Measurements from ENCODE around the gene FRAT2.

FRAT2 gene

GRCh38 chr10:97360705-97361536 lies 26.4 kb upstream of the FRAT2 start:
- Histone ChIP-seq H4K91ac (ENCODE audit: low read length) (no peak overlapping the region), H3K36me3 (ENCODE audit: control insufficient read depth in 1 of 2, insufficient read depth in 2 of 2, low read depth in 1 of 2, low read length in 2 of 2) (peaks cover 79 to 83% of the 10 kb centered on the region in 2 experiments), H2AK5ac (ENCODE audit: low read length, severe bottlenecking) (no peak overlapping the region), H2BK120ac (ENCODE audit: low read depth, low read length) (no peak overlapping the region), H3K23ac (ENCODE audit: low read length in 2 of 2) (no peak overlapping the region), H3K4me1 (ENCODE audit: control insufficient read depth, insufficient read depth, low read depth, low read length) (no peaks in the 10 kb centered on the region), H3K4me3 (ENCODE audit: insufficient read depth in 1 of 2, low read depth in 1 of 2, low read length in 2 of 2) (no peak overlapping the region), H3K27me3 (ENCODE audit: control insufficient read depth in 1 of 2, insufficient read depth in 1 of 2, low read length in 2 of 2) (no peaks in the 10 kb centered on the region), H4K8ac (ENCODE audit: low read length) (no peak overlapping the region), H3K18ac (ENCODE audit: low read depth in 1 of 2, low read length in 2 of 2) (no peak overlapping the region), H3K4me2 (ENCODE audit: low read length, poor library complexity, severe bottlenecking) (no peak overlapping the region), H2AFZ (ENCODE audit: low read depth, low read length) (no peak overlapping the region), H3K79me1 (replicated peaks; ENCODE audit: low read length, poor library complexity, severe bottlenecking) (no peaks in the 10 kb centered on the region), H2BK5ac (ENCODE audit: low read depth, low read length, poor library complexity, severe bottlenecking) (no peak overlapping the region), H3K14ac (ENCODE audit: low read length in 2 of 2) (no peak overlapping the region), H2BK15ac (ENCODE audit: low read depth, poor library complexity, severe bottlenecking) (no peak overlapping the region), H3K4ac (ENCODE audit: low read depth in 1 of 2, low read length in 2 of 2) (no peak overlapping the region), H3K27ac (ENCODE audit: low read length, poor library complexity, severe bottlenecking) (no peak overlapping the region), H2BK12ac (ENCODE audit: low read length in 2 of 2) (no peak overlapping the region), H3K9me3 (ENCODE audit: control insufficient read depth, low read length) (no peaks in the 10 kb centered on the region), H3K9ac (ENCODE audit: low read length) (no peak overlapping the region)
- WGBS, result 96% methylated on average over 11 of the region's 11 CpGs
- DNase-seq, result no peak

DNA sequence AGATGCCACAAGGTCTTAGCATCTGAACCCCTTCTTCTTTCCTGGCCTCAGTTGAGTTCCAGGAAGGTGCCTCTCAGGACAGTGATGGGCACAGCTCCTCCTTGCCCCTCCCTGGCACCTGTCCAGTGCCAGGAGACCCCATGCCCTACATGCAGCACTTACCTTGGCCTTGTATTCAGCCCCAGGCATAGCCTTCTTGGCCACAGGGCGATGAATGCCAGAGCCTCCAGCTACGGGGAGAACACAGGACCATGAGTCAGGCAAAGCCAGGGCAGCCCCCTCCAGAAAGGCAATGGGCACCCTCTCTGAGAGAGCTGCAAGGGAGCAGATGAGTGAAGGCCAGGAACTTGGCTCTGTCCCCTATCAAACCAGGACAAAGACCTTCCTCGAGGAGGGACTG lies 24.3 kb upstream of the FRAT2 start:
- no peak overlapping the region for H2AK5ac ChIP-seq (ENCODE audit: low read length, severe bottlenecking)
- no peak overlapping the region for H2BK5ac ChIP-seq (ENCODE audit: low read depth, low read length, poor library complexity, severe bottlenecking)
- H2BK120ac ChIP-seq (ENCODE audit: low read depth, low read length), result no peak overlapping the region
- H3K27me3 ChIP-seq (ENCODE audit: control insufficient read depth in 1 of 2, insufficient read depth in 1 of 2, low read length in 2 of 2), result no peaks in the 10 kb centered on the region
- no peak overlapping the region for H3K4me3 ChIP-seq (ENCODE audit: insufficient read depth in 1 of 2, low read depth in 1 of 2, low read length in 2 of 2)
- peaks cover 72 to 73% of the 10 kb centered on the region in 2 experiments for H3K36me3 ChIP-seq (ENCODE audit: control insufficient read depth in 1 of 2, insufficient read depth in 2 of 2, low read depth in 1 of 2, low read length in 2 of 2)
- H3K4ac ChIP-seq (ENCODE audit: low read depth in 1 of 2, low read length in 2 of 2), result no peak overlapping the region
- H3K79me1 ChIP-seq (replicated peaks; ENCODE audit: low read length, poor library complexity, severe bottlenecking), result no peaks in the 10 kb centered on the region
- no peak overlapping the region for H2AFZ ChIP-seq (ENCODE audit: low read depth, low read length)
- 93% methylated on average over 3 of the region's 3 CpGs for WGBS
- H4K8ac ChIP-seq (ENCODE audit: low read length), result no peak overlapping the region
- no peak overlapping the region for H3K14ac ChIP-seq (ENCODE audit: low read length in 2 of 2)
- H3K27ac ChIP-seq (ENCODE audit: low read length, poor library complexity, severe bottlenecking), result no peak overlapping the region
- no peak overlapping the region for H3K4me2 ChIP-seq (ENCODE audit: low read length, poor library complexity, severe bottlenecking)
- H2BK12ac ChIP-seq (ENCODE audit: low read length in 2 of 2), result no peak overlapping the region
- H3K18ac ChIP-seq (ENCODE audit: low read depth in 1 of 2, low read length in 2 of 2), result no peak overlapping the region
- no peak for DNase-seq
- H3K9me3 ChIP-seq (ENCODE audit: control insufficient read depth, low read length), result no peaks in the 10 kb centered on the region
- no peaks in the 10 kb centered on the region for H3K4me1 ChIP-seq (ENCODE audit: control insufficient read depth, insufficient read depth, low read depth, low read length)
- H4K91ac ChIP-seq (ENCODE audit: low read length), result no peak overlapping the region
- no peak overlapping the region for H3K23ac ChIP-seq (ENCODE audit: low read length in 2 of 2)
- no peak overlapping the region for H2BK15ac ChIP-seq (ENCODE audit: low read depth, poor library complexity, severe bottlenecking)
- no peak overlapping the region for H3K9ac ChIP-seq (ENCODE audit: low read length)

DNA sequence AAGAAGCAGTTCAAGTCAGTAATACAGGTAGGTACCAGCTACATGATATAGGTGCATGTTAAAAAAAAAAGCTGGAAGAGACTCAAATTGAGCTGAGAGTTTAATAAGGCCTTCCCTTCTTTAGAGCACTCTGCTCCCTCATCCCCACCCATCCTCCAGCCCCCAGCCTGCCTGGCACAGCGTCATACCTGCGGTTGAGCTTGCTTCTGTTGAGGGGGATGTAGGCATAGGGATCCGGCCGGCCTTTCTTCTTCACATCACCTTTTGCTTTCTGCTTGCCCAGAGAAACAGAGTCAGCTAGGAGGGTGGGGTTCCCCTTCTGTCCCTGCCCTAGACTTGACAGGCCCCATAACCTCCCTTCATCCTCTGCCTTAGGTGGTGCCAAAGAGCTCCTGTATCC lies 23.8 kb upstream of the FRAT2 start:
- Histone ChIP-seq H2BK15ac (ENCODE audit: low read depth, poor library complexity, severe bottlenecking) (no peak overlapping the region), H3K79me1 (replicated peaks; ENCODE audit: low read length, poor library complexity, severe bottlenecking) (peaks cover under 1% of the 10 kb centered on the region), H4K8ac (ENCODE audit: low read length) (no peak overlapping the region), H2BK12ac (ENCODE audit: low read length in 2 of 2) (no peak overlapping the region), H2AFZ (ENCODE audit: low read depth, low read length) (no peak overlapping the region), H3K23ac (ENCODE audit: low read length in 2 of 2) (no peak overlapping the region), H3K4ac (ENCODE audit: low read depth in 1 of 2, low read length in 2 of 2) (no peak overlapping the region), H3K27ac (ENCODE audit: low read length, poor library complexity, severe bottlenecking) (no peak overlapping the region), H3K9me3 (ENCODE audit: control insufficient read depth, low read length) (no peaks in the 10 kb centered on the region), H2BK120ac (ENCODE audit: low read depth, low read length) (no peak overlapping the region), H3K4me3 (ENCODE audit: insufficient read depth in 1 of 2, low read depth in 1 of 2, low read length in 2 of 2) (no peak overlapping the region), H3K14ac (ENCODE audit: low read length in 2 of 2) (no peak overlapping the region), H2AK5ac (ENCODE audit: low read length, severe bottlenecking) (no peak overlapping the region), H3K36me3 (ENCODE audit: control insufficient read depth in 1 of 2, insufficient read depth in 2 of 2, low read depth in 1 of 2, low read length in 2 of 2) (peaks cover 68 to 69% of the 10 kb centered on the region in 2 experiments), H2BK5ac (ENCODE audit: low read depth, low read length, poor library complexity, severe bottlenecking) (no peak overlapping the region), H4K91ac (ENCODE audit: low read length) (no peak overlapping the region), H3K4me1 (ENCODE audit: control insufficient read depth, insufficient read depth, low read depth, low read length) (no peaks in the 10 kb centered on the region), H3K18ac (ENCODE audit: low read depth in 1 of 2, low read length in 2 of 2) (no peak overlapping the region), H3K27me3 (ENCODE audit: control insufficient read depth in 1 of 2, insufficient read depth in 1 of 2, low read length in 2 of 2) (no peaks in the 10 kb centered on the region), H3K9ac (ENCODE audit: low read length) (no peak overlapping the region), H3K4me2 (ENCODE audit: low read length, poor library complexity, severe bottlenecking) (no peak overlapping the region)
- WGBS, result 100% methylated on average over 4 of the region's 4 CpGs
- no peak for DNase-seq

DNA sequence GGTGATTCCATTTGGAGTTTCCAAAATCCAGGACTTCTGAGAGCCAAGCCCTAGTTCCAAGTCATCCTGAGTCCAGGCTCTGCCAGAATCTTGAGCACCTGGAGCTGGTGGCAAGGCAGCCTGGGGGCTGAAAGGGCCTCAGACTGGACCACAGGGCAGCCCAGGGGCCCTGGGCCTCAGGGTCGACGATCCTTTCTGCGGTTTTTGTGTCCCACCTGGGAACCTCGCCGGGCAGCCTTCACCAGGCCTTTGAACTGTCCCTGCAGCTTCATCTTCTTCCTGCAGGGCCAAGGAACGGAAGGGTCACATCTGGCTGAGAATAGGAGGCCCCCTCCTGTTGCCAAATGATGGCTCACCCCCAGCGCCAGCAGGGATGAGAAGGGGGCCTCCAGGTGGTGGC lies 22.4 kb upstream of the FRAT2 start:
- Histone ChIP-seq H3K23ac (ENCODE audit: low read length in 2 of 2) (no peak overlapping the region), H2BK15ac (ENCODE audit: low read depth, poor library complexity, severe bottlenecking) (no peak overlapping the region), H2BK12ac (ENCODE audit: low read length in 2 of 2) (no peak overlapping the region), H4K8ac (ENCODE audit: low read length) (no peak overlapping the region), H2AFZ (ENCODE audit: low read depth, low read length) (no peak overlapping the region), H3K9ac (ENCODE audit: low read length) (no peak overlapping the region), H3K4ac (ENCODE audit: low read depth in 1 of 2, low read length in 2 of 2) (no peak overlapping the region), H2BK120ac (ENCODE audit: low read depth, low read length) (no peak overlapping the region), H2AK5ac (ENCODE audit: low read length, severe bottlenecking) (no peak overlapping the region), H3K9me3 (ENCODE audit: control insufficient read depth, low read length) (no peaks in the 10 kb centered on the region), H3K14ac (ENCODE audit: low read length in 2 of 2) (no peak overlapping the region), H3K18ac (ENCODE audit: low read depth in 1 of 2, low read length in 2 of 2) (no peak overlapping the region), H3K79me1 (replicated peaks; ENCODE audit: low read length, poor library complexity, severe bottlenecking) (peaks cover 1% of the 10 kb centered on the region), H2BK5ac (ENCODE audit: low read depth, low read length, poor library complexity, severe bottlenecking) (no peak overlapping the region), H3K27ac (ENCODE audit: low read length, poor library complexity, severe bottlenecking) (no peak overlapping the region), H3K4me2 (ENCODE audit: low read length, poor library complexity, severe bottlenecking) (no peak overlapping the region), H3K36me3 (ENCODE audit: control insufficient read depth in 1 of 2, insufficient read depth in 2 of 2, low read depth in 1 of 2, low read length in 2 of 2) (peaks cover 55 to 65% of the 10 kb centered on the region in 2 experiments), H3K27me3 (ENCODE audit: control insufficient read depth in 1 of 2, insufficient read depth in 1 of 2, low read length in 2 of 2) (no peaks in the 10 kb centered on the region), H3K4me1 (ENCODE audit: control insufficient read depth, insufficient read depth, low read depth, low read length) (no peaks in the 10 kb centered on the region), H3K4me3 (ENCODE audit: insufficient read depth in 1 of 2, low read depth in 1 of 2, low read length in 2 of 2) (no peak overlapping the region), H4K91ac (ENCODE audit: low read length) (no peak overlapping the region)
- 90% methylated on average over 7 of the region's 7 CpGs for WGBS
- no peak for DNase-seq
